Keratinocyte (primary cell): Measurements from ENCODE around the gene TRDN.

Experiments used
- EZH2 ChIP-seq: IDR thresholded peaks from one replicate; pipeline ENCODE4 v1.6.1; 2012; ENCODE audit warnings: inconsistent platforms, mild to moderate bottlenecking, low read length, moderate library complexity
- TF ChIP-seq, protein P1 (sequence below), 3 experiments: IDR thresholded peaks in 1 of 3; conservative IDR thresholded peaks in 1 of 3; optimal IDR thresholded peaks in 1 of 3; 2 replicates in 2 of 3; 3 replicates in 1 of 3; pipeline versions ENCODE3 to v1.5.1; 2011; ENCODE audit warnings: low read length in 3 of 3, mild to moderate bottlenecking in 3 of 3, moderate library complexity in 2 of 3, control low read depth in 1 of 3, inconsistent platforms in 1 of 3; ENCODE audit not compliant: insufficient read depth in 2 of 3; ENCODE audit errors: extremely low read depth in 1 of 3

DNA sequence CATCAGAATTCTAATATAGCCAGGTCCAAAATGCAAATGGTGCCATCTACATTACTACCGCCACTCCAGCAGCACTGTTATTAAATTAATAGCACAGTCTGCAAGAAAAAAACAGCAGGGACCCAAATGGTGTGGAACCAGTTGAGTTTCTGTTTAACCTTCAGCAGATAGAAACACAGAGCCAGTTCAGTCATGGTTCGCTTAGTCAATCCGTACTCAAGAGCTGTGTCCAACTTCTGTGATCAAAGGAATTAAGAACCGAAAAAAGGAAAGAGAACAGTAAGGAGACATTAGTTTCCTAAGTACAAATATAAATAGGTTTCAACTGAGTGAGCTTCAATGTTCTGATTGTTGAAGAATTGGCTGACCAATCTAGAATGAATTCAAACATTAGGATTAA is 107.7 kb downstream of the TRDN start:
- TF ChIP-seq, protein P1, sequence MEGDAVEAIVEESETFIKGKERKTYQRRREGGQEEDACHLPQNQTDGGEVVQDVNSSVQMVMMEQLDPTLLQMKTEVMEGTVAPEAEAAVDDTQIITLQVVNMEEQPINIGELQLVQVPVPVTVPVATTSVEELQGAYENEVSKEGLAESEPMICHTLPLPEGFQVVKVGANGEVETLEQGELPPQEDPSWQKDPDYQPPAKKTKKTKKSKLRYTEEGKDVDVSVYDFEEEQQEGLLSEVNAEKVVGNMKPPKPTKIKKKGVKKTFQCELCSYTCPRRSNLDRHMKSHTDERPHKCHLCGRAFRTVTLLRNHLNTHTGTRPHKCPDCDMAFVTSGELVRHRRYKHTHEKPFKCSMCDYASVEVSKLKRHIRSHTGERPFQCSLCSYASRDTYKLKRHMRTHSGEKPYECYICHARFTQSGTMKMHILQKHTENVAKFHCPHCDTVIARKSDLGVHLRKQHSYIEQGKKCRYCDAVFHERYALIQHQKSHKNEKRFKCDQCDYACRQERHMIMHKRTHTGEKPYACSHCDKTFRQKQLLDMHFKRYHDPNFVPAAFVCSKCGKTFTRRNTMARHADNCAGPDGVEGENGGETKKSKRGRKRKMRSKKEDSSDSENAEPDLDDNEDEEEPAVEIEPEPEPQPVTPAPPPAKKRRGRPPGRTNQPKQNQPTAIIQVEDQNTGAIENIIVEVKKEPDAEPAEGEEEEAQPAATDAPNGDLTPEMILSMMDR (optimal IDR thresholded peaks at IDR 0.05 in 1 of 3, IDR thresholded peaks at IDR 0.05 in 1 of 3, conservative IDR thresholded peaks at IDR 0.05 in 1 of 3; ENCODE audit: extremely low read depth in 1 of 3, insufficient read depth in 2 of 3, low read length in 3 of 3) = no peak
- TF ChIP-seq EZH2 = no peak
